Measurements from ENCODE around the gene RTN4R. TPM values are rescaled to one million over a fixed set of nuclear protein-coding genes. Genes with fewer than 3 reads are reported as not detected.

The RTN4R gene
- total RNA-seq, 2 donors from 2014 or later = 0.48 to 0.78 TPM

DNA sequence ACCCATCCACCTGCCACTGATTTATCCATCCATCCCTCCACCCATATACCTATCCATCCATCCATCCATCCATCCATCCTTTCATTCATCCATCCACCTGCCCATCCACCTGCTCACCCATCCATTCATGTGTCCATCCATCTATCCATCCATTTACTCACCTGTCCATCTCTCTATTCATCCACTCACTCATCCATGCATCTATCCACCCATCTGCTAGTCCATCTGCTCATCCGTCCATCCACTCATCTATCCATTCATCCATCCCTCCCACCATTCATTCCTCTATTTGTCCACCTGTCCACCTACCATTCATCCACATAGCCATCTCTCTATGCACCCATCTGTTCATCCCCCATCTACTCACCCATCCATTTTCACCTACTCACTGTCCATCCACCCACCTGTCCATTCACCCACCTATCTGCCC, 68.7 kb downstream of the RTN4R start:
- H3K4me1 Mint-ChIP-seq (ENCODE audit: low read depth in 2 of 2) = no peaks in the 10 kb centered on the region
- no peak for DNase-seq (ENCODE audit: low spot score)
- no peaks in the 10 kb centered on the region for H3K9me3 Mint-ChIP-seq
- no peaks in the 10 kb centered on the region for H3K36me3 Mint-ChIP-seq
- no peak overlapping the region for H3K4me3 Mint-ChIP-seq
- H3K27ac Mint-ChIP-seq = no peak overlapping the region
- H3K27me3 Mint-ChIP-seq = no peaks in the 10 kb centered on the region
- no peak for ATAC-seq

DNA sequence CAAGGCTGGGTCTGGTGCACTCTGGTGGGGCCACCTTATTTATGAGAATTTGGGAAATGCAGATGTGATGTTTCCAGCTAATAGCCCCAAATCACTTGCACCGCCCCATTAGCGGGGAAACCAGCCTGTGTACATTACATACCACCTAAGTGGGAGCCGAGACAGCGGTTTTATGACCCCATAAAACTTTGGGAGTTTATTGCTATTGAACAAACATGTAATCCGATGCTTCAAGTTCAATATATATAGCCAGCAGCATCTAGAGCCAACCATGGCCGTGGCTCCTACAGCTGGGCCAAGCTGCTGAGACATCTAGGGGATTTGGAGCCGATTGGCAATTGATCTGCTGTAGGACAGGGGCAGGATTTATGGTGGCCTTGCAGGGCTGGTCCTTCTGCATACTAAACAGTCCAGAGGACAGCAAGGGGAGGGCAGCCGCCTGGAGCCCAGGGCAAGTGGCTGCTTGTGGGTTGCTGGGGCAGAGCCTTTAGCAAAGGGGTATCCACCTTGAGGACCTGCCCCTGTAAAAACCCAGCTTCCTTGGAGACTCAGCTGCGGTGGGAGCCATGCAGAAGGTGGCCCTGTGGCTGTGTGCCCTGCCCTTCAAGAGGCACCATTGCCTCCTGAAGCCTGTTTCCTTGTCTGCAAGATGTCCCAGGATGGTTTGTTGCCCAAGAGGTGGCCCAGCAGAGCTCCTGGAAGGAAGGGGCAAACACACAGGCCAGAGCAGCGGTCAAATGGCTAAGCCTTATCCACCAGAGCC, 69.4 kb downstream of the RTN4R start:
- H3K27ac Mint-ChIP-seq = no peak overlapping the region
- no peaks in the 10 kb centered on the region for H3K27me3 Mint-ChIP-seq
- H3K4me3 Mint-ChIP-seq = no peak overlapping the region
- DNase-seq (ENCODE audit: low spot score) (no peak), ATAC-seq (no peak)
- H3K4me1 Mint-ChIP-seq (ENCODE audit: low read depth in 2 of 2) = no peaks in the 10 kb centered on the region
- no peaks in the 10 kb centered on the region for H3K9me3 Mint-ChIP-seq
- H3K36me3 Mint-ChIP-seq = no peaks in the 10 kb centered on the region

DNA sequence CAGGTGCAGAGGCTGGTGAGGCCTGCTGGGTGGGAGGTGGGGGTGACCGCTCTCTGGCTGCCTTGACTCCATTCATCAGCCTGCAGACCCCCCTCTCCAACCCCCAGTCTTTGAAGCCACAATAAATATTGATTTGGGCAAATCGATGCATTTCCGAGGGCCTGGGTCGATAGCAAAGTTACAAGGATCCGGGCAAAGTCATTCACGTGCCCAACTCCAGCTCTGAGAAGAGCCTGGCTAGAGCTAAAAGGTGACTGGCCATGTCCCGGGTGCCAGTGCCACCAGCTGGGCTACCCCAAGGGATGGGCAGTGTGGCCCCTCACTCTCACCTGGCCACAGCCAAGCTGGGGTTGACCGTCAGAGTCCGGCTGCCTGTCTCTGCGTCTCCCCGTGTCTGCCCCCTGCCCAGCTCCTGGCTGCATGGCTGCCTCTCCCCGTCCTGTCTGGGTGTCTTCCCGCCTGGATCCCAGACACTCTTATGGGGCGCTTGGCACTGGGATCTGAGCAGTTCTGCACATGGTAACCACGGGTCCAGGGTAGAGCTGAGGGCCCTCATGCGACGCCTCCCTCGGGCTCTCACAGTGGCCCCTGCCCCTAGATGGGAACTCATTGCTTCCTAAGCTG, 70.6 kb downstream of the RTN4R start:
- Mint-ChIP-seq H3K4me1 (ENCODE audit: low read depth in 2 of 2) (no peaks in the 10 kb centered on the region), H3K4me3 (no peak overlapping the region), H3K27me3 (no peaks in the 10 kb centered on the region), H3K27ac (no peak overlapping the region), H3K36me3 (no peaks in the 10 kb centered on the region), H3K9me3 (no peaks in the 10 kb centered on the region)
- no peak for DNase-seq (ENCODE audit: low spot score)
- no peak for ATAC-seq

DNA sequence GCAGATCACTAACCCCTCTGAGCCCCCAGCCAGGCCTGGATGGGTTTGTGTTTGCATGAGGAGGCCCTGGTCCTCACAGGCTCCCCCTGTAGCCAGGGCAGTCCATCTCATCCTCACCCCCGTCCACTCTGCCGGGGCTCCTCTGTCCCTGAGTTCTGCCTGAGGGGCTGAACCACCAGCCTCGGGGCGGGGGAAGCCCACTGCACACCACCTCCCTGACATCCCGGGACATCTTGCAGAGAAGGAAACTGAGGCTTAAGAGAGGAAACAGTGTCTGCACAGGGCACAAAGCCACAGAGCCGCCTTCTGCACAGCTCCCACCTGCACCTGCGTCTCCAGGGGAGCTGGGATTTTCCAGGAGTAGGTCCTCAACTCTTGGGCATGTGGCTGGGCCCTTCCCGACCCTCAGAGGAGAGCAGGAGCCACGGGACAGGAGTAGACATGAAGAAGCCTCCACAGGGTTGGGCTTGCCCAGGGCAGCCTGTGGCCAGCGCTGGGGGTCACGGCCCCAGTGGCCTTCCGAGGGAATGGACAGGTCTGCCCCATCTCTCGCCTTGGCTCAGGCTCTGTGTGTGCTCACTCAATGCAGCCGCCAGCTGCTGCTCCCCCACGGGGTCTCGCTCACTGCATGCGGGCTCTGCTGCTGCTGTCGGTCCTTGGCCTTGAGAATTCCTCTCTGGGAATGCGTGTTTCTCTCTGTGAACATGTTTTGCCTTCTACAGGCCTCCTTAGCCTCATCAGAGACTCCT, 71.8 kb downstream of the RTN4R start:
- Mint-ChIP-seq H3K4me1 (ENCODE audit: low read depth in 2 of 2) (no peaks in the 10 kb centered on the region), H3K27me3 (no peaks in the 10 kb centered on the region), H3K27ac (no peak overlapping the region), H3K36me3 (no peaks in the 10 kb centered on the region), H3K4me3 (no peak overlapping the region), H3K9me3 (no peaks in the 10 kb centered on the region)
- ATAC-seq (no peak), DNase-seq (ENCODE audit: low spot score) (no peak)

DNA sequence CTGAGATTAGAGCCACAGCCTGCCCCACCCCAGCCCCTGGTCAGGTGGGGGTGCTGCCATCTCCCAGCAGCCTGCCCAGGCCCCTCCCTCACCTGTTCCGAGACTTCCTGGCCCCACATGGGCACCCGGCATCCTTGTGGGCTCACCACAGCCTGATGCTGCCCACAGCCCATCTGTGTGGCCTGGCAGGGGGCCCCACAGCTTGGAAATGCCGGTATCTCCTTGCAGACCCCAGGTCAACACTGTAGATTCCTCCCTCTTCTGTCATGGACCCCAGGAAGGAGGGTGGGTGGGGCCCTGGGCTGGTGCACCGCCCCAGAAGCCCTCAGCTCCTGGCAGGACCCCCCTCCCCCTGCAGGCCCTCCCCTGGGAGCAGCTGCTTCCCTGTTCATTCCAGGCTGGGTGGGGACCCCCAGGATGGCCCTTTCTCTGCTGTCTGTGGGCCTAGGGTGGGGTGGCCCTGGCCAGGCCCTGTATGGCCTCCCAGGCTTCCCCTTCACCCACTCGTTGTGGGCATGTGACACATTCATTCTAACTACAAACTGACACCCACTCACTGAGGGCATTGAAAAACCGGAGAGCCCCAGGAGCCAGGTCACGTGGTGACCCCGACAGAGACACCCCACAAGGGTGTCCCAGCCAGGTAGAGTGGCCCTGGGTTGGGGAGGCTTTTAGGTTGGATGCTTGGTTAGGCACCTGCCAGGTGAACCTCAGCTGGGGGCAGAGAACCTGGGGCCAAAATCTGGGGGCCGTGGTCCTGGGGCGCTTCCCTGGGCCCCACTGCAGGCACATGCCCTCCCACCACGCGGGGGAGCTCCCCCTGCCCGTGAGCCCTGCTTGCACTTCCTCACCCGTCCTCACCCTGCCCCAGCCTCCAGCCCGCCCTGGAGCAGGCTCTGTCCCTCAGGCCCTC, 73.2 kb downstream of the RTN4R start:
- H3K27ac Mint-ChIP-seq = no peak overlapping the region
- H3K27me3 Mint-ChIP-seq = no peaks in the 10 kb centered on the region
- no peaks in the 10 kb centered on the region for H3K36me3 Mint-ChIP-seq
- no peak overlapping the region for H3K4me3 Mint-ChIP-seq
- no peaks in the 10 kb centered on the region for H3K4me1 Mint-ChIP-seq (ENCODE audit: low read depth in 2 of 2)
- DNase-seq (ENCODE audit: low spot score) (no peak), ATAC-seq (no peak)
- H3K9me3 Mint-ChIP-seq = no peaks in the 10 kb centered on the region

DNA sequence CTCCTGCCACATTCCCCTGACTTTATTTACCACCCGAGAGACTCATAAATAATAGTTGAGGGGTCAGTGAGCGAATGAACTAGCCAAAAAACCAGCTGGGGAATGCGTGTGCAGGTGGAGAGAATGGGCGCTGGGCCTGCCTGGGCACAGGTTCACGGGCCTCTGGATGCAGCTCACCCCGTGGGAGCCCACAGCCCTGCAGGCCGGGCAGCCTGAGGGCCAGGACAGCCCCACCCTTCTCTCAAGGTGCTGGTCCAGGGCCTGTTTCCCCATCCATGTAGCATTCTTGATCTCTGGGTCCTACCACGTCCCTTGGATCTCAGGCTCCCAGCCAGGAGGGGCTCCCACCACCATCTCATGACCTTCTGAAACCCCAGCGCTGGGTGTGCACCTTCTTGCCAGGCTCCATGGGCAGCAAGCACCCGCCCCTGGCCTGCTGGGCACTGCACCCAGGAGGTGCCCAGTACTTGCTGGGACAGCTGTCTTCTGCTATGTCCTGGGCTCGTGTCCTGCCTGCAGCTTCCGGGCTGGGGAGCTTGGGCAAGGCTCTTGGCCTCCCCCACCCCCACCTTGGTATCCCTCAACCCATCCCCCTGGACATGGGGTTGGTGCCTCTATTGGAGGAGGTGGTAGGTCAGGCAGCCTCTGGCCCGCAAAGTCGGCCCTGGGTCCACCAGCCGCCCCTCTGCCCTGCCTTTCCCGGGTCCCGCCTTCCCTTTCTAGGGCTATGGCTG, 74.2 kb downstream of the RTN4R start:
- H3K9me3 Mint-ChIP-seq = no peaks in the 10 kb centered on the region
- DNase-seq (ENCODE audit: low spot score) = no peak

DNA sequence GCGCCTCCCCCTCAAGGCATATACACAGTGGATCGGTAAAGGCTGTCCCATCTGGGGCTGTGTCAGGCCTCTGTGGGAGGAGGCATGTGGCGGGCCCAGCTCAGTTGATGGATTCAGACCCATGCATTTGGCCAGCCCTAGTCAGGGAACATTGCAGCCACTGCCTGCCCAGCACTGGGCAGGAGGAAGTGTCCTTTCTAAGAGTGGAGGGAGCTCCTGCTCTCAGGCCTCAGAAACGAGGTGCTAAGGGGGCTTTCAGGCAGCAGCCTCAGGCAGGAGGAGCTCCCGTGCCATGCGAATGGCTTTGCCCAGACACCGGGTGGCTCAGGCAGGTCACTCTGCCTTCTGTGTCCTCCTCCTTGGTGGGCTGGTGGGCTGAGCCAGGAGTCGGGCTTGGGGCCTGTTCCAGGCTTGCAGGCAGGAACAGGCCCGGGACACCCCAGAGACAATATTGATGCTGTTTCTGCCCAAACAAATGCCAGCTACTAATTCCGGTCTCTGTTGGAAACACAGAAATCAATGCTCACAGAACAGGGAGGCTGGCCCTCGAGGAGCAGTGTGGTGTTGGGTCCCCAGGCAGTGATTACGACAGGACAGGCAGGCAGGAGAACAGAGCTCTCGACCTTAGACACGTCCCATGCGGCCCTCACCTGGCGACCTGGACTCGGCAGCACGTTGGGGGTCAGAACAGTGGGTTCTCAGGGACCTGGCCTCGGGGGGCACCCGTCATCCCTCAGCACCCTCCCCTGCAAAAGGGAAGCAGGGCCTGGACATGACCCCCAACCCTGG, 75.0 kb downstream of the RTN4R start:
- H3K9me3 Mint-ChIP-seq = no peaks in the 10 kb centered on the region
- no peak overlapping the region for H3K27ac Mint-ChIP-seq
- H3K27me3 Mint-ChIP-seq = no peaks in the 10 kb centered on the region
- H3K4me3 Mint-ChIP-seq = no peak overlapping the region
- DNase-seq (ENCODE audit: low spot score) (no peak), ATAC-seq (no peak)
- no peaks in the 10 kb centered on the region for H3K36me3 Mint-ChIP-seq
- H3K4me1 Mint-ChIP-seq (ENCODE audit: low read depth in 2 of 2) = peaks cover 0 to 4% of the 10 kb centered on the region in 2 donors

More for the DNA sequence above, 74.2 kb downstream of the RTN4R start:
- no peaks in the 10 kb centered on the region for H3K27me3 Mint-ChIP-seq
- ATAC-seq = no peak
- no peaks in the 10 kb centered on the region for H3K36me3 Mint-ChIP-seq
- no peak overlapping the region for H3K27ac Mint-ChIP-seq
- H3K4me1 Mint-ChIP-seq (ENCODE audit: low read depth in 2 of 2) = peaks cover 0 to 4% of the 10 kb centered on the region in 2 donors
- H3K4me3 Mint-ChIP-seq = no peak overlapping the region

DNA sequence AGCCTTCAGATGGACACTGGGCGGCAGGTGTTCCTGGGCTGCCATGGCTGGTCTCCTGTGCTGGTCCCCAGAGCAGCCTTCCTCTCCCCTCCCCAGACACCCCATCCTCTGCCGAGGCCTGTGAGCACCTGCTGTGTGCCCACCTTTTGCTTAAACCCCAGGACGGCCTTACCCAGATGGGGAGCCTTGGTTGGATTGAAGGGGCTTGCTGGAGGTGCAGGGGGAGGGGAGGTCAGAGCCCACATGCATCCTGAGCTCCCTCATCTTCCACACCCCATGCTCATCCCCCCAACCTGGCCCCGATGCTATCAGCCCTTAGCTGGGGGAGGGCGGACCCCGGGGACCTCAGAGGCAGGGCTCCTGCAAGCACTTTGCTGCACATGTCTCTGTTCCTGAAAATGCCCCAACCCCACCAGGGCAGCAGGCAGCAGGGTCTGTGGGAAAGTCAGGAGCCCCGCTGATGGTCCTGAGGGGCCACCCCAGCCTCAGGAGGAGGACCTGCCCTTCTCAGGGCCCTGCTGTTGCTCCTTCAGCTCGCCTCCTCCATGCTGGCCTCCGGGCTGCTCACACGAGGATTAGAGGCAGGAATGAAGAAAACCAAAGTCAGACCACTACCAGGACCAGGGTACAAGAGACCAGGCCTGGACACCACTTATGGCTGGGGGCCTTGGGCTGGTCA, 75.7 kb downstream of the RTN4R start:
- H3K4me3 Mint-ChIP-seq = no peak overlapping the region
- H3K27ac Mint-ChIP-seq = no peak overlapping the region
- H3K36me3 Mint-ChIP-seq = no peaks in the 10 kb centered on the region
- ATAC-seq = no peak
- peaks cover 0 to 4% of the 10 kb centered on the region in 2 donors for H3K4me1 Mint-ChIP-seq (ENCODE audit: low read depth in 2 of 2)
- DNase-seq (ENCODE audit: low spot score) = no peak
- H3K9me3 Mint-ChIP-seq = no peaks in the 10 kb centered on the region
- no peaks in the 10 kb centered on the region for H3K27me3 Mint-ChIP-seq

DNA sequence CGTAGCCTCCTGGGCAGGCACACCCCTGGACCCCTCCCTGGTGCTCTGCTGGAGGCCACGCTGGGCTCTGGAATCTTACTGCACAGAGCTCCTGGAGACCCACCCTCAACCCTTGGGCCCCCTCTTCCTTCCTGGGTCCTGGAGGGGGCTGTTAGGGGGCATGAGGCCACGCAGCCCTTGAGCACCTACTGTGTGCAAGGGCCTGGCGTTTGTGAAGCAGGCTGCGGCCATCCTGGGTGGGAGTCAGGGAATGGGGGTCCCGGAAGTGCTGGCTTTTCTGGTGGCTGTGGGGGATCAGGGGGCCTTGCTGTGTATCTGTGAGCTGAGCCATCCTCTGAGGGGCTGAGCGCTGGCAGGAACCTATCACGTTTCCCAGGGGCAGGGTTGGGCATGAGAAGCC, 76.3 kb downstream of the RTN4R start:
- no peak overlapping the region for H3K27ac Mint-ChIP-seq
- no peaks in the 10 kb centered on the region for H3K36me3 Mint-ChIP-seq
- DNase-seq (ENCODE audit: low spot score) (no peak), ATAC-seq (no peak)
- H3K4me3 Mint-ChIP-seq = no peak overlapping the region
- H3K4me1 Mint-ChIP-seq (ENCODE audit: low read depth in 2 of 2) = peaks cover 0 to 4% of the 10 kb centered on the region in 2 donors
- no peaks in the 10 kb centered on the region for H3K9me3 Mint-ChIP-seq
- H3K27me3 Mint-ChIP-seq = no peaks in the 10 kb centered on the region
